OCI-LY1 (cell line): ENCODE results near the gene ATP2B2.

Experiments used
- EZH2 ChIP-seq: fragments of 200-600 bp; sonication (generic), shearing (Covaris generic); IDR thresholded peaks from 2 replicates; pipeline ENCODE4 v1.8.0; 2017; ENCODE audit warnings: borderline replicate concordance, mixed run types, mild to moderate bottlenecking, antibody characterized with exemption, low read length, moderate library complexity, mixed read lengths
- TF ChIP-seq, protein P1 (sequence below): fragments of 200-600 bp; sonication (generic), shearing (Covaris generic); IDR thresholded peaks from 2 replicates; pipeline ENCODE4 v1.5.1; 2017; ENCODE audit warnings: mild to moderate bottlenecking, antibody characterized with exemption, low read length, moderate library complexity, mixed read lengths

DNA sequence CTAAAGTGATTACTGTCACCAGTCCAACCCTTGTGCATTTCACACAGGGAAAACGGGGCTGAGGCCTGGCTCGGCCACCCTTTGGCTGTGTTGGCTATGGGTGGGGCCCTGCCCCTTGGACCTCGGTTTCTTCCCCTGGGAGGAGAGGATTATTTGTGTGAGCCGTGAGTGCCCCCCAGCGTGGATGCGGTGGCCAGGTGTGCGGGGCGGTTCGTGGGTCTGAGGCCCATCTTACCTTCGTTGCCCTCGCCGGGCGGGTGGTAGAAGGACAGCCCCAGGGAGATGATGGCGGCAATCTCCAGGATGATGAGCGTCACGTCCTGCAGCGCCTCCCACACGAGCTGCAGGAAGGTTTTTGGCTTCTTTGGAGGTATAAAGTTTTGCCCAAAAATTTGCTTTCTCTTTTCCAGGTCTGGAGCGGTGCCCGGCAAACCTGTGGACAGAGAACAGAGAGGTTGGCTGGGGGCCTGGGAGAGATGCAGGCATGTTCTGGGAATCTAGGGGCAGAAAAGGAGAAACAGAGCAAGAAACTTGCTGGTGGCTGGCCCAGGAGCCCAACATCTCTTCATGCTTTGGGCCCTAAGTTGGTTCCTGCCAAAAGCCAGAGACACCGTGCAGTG is 94.9 kb downstream of the ATP2B2 start:
- TF ChIP-seq, protein P1, sequence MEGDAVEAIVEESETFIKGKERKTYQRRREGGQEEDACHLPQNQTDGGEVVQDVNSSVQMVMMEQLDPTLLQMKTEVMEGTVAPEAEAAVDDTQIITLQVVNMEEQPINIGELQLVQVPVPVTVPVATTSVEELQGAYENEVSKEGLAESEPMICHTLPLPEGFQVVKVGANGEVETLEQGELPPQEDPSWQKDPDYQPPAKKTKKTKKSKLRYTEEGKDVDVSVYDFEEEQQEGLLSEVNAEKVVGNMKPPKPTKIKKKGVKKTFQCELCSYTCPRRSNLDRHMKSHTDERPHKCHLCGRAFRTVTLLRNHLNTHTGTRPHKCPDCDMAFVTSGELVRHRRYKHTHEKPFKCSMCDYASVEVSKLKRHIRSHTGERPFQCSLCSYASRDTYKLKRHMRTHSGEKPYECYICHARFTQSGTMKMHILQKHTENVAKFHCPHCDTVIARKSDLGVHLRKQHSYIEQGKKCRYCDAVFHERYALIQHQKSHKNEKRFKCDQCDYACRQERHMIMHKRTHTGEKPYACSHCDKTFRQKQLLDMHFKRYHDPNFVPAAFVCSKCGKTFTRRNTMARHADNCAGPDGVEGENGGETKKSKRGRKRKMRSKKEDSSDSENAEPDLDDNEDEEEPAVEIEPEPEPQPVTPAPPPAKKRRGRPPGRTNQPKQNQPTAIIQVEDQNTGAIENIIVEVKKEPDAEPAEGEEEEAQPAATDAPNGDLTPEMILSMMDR, result peak; percentile 30; the same call in 1 of the 2 replicates
- no peak for TF ChIP-seq EZH2
